Erythroblast (primary cell): Measurements from ENCODE around the gene HS1BP3.

Source experiments
- GATA1 ChIP-seq: IDR thresholded peaks from 2 replicates; pipeline ENCODE4 v1.6.1; 2011; ENCODE audit warnings: low read depth, mild to moderate bottlenecking, control low read depth, low read length, moderate library complexity
- POLR2A ChIP-seq: IDR thresholded peaks from 2 replicates; pipeline ENCODE4 v1.6.1; 2011; ENCODE audit warnings: mild to moderate bottlenecking, low read length

DNA sequence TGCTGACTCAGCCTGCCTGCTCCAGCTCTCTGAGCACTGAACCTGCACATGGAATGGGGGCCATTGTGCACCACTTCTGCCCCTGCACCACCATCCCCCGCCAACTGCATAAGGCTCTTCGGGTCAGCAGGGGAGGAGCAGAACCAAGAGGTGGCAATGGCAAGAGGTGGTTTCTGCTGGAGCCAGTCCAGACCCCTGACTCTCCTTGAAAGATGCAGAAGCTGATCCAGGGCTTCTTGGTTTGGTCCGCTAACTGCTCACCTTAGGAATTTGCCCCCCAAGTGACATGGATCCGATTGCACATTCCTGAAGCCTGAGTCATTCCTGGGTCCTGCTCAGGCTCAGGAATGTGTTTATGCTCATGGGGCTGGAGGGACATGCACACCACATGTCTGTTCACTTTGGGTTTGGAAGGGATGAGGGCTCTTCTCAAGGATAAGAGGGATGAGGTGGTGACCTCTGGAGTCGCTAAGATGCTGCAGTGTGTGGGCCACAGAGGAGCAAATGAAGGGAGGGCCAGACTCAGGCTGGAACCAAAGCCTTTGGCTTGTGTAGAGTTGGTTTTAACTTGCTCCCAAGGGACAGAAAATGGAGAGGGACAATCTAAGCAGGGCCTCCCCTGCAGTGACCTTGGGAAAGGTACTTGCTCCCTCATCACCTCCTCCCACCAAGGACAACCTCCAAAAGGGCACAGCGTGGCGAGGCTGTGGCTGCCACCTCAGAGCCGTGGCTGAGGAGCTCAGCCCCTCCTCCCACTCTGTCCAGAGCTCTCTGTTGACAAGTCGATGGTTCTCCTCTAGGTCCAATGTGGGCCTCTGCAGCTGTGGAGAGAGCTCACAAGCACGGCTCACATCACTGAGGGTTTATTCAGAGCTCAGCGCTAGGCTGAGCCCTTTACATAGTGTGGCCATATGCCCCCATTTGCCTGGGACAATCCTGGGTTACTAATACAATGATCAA lies 66.2 kb downstream of the HS1BP3 start:
- no peak for TF ChIP-seq POLR2A
- no peak for TF ChIP-seq GATA1
